ENCODE measurements around the gene SUMO2.
"Not testable (repeated sequence)": the region's sequence is repeated elsewhere in the genome, so short reads cannot be mapped to it uniquely, and the experiment has no call there.

SUMO2 gene

GRCh38 chr17:75182569-75183436 is at the start of gene SUMO2:
SUMO2 (minus strand) TSS chr17:75182959; CDS start chr17:75182834, 125 bp downstream.
- DNase-seq: peak; percentile 96

- no peak for DNase-seq
Measured at GRCh38 chr17:75231741-75232464, 49.1 kb upstream of the SUMO2 start.

GRCh38 chr17:75231071-75231470 is 48.3 kb upstream of the SUMO2 start:
- DNase-seq: no peak

GRCh38 chr17:75228847-75229246 is 46.1 kb upstream of the SUMO2 start:
- no peak for DNase-seq

- no peak for DNase-seq
Measured at GRCh38 chr17:75228305-75228704, 45.5 kb upstream of the SUMO2 start.

DNA sequence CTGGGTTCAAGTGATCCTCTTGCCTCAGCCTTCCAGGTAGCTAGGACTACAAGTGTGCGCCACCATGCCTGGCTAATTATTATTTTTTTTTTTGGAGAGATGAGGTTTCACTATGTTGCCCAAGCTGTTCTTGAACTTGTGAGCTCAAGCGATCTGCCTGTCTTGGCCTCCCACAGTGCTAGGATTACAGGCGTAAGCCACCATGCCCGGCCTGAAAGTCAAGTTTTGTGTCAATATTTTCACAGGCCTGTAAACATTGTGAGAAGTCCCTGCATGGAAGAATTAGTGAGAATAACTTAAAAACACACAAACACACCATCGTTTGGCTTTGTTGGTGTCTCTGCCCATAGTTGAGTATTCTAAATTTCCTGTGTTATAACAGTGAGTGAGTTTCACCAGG is 45.0 kb upstream of the SUMO2 start:
- no peak for DNase-seq

GRCh38 chr17:75225016-75225415 is 42.3 kb upstream of the SUMO2 start:
- DNase-seq: no peak

- DNase-seq: no peak
Measured at GRCh38 chr17:75219815-75220214, 37.1 kb upstream of the SUMO2 start.

DNA sequence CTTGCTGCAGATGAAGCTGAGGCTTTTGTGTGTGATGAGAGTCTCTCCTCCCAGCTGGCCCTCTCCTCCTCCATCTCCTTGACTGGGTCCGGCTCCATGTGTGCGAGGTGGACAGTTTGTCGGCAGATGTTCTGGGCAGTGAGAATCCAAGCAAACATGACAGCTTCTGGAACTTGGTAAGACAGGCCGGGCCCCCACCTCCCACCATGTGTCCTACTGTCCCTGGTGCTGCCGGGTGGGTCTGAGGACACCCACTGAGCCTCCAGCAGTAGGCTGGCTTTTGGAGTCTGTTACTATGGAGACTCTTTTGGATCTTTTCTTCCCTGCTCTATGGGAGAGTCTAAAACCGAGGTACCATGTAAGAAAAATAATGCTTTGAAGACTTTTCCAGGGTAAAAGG is 35.4 kb upstream of the SUMO2 start:
- no peak for DNase-seq

DNA sequence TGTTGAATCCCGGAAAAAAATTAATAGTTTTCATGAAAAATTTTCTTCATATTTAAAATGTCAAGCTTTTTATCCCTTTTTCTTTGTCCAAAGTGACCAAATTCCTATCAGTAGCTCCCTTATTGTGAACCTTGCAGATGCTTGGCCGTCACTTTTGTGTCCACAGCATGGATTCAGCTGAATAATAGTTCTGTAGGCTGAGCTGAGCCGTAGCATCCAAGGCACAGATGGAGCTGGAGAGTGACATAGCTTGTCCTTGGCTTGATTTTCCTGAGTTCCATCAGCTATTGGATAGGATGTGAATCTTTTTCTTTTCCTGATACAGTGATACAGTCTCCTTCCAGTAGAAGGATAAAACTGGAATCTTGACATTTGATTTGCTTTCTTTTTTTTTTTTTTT is 26.3 kb upstream of the SUMO2 start:
- DNase-seq: no peak

- no peak for DNase-seq
Measured at GRCh38 chr17:75208161-75208560, 25.4 kb upstream of the SUMO2 start.

DNA sequence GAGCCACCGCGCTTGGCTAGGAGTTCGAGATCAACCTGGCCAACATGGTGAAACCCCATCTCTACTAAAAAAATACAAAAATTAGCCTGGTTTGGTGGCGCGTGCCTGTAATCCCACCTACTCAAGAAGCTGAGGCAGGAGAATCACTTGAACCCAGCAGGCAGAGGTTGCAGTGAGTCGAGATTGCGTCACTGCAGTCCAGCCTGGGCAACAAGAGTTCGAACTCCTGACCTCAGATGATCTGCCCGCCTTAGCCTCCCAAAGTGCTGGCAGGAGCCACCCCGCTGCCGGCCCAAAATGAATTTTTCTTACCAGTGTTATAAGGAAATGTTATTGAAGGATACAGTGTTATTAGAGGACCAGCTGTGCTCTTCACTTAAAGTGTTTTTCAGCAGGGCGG is 25.0 kb upstream of the SUMO2 start:
- no peak for DNase-seq

DNA sequence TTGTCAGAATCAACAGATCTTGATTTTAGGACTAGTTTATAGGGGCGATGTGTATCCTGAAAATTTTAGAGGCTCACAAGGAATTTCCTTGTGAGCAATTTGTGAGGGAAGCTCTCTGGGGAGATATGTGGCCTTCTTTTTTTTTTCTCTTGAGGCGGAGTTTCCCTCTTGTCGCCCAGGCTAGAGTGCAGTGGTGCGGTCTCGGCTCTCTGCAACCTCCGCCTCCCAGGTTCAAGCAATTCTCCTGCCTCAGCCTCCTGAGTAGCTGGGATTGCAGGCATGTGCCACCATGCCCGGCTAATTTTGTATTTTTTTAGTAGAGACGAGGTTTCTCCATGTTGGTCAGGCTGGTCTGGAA is 24.3 kb upstream of the SUMO2 start:
- not testable (repeated sequence) for DNase-seq

- no peak for DNase-seq
Measured at GRCh38 chr17:75205793-75206163, 23.0 kb upstream of the SUMO2 start.

GRCh38 chr17:75205037-75205792 is 22.5 kb upstream of the SUMO2 start, which contains the start of gene NUP85:
NUP85 (plus strand) TSS chr17:75205679; CDS start chr17:75205762, 83 bp downstream.
- peak; percentile 94 for DNase-seq

GRCh38 chr17:75199886-75200618 is 17.3 kb upstream of the SUMO2 start:
- DNase-seq: no peak

DNA sequence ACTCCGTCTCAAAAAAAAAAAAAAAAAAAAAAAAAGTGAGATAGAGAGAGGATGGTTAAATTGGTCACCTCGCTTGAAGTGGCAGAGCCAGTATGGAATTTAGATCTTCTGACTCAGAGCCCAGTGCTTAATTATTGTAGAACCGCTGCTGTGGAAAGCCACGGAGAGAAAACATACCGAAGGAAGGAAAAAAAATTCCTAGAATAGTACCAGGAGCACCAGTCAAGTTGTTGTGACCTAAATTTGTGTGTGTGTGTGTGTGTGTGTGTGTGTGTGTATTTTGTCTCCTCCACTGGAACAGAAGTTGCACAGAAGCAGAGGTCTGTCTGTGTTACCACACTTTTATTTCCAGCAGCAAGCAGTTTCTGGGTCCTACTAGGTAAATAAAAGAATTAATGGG is 12.1 kb upstream of the SUMO2 start:
- DNase-seq: peak; percentile 68

DNA sequence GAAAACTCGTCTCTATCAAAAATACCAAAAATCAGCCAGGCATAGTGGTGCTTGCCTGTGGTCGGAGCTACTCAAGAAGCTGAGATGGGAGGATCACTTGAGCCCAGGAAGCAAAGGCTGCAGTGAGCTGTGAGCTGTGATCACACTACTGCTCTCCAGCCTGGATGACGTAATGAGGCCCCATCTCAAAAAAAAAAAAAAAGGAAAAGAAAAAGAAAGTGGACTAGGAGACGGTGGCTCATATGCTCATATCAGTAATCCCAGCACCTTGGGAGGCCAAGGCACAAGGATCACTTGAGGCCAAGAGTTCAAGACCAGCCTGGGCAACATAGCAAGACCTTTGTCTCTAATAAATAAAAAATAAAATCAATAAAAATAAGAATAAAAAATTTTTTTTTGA is 8.8 kb upstream of the SUMO2 start:
- DNase-seq: peak; percentile 49

DNA sequence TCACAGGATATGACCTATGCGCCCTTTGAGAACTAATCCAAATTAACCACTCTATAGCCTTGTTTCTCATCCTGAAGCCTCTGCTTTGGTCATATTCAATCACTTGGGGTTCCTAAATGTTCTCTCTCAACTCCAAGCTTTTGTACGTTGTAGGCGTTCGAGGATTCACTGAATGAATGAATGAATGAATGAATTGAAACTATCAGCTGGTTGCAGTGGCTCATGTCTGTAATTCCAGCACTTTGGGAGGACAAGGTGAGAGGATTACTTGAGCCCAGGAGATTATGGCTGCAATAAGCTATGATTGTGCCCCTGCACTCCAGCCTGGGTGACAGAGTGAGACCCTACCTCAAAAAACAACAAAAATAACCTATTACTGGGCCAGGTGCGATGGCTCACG is 5.9 kb upstream of the SUMO2 start:
- no peak for DNase-seq

GRCh38 chr17:75183999-75184884 is 1.5 kb upstream of the SUMO2 start:
- DNase-seq: no peak

- DNase-seq: no peak
Measured at GRCh38 chr17:75182319-75182568, 515 bp downstream of the SUMO2 start.
